Kidney (tissue), 14 donors: ENCODE measurements around the gene FMN2. TPM values are rescaled to one million over a fixed set of nuclear protein-coding genes. Genes with fewer than 3 reads are reported as not detected.

Source experiments
- DNase-seq, 5 donors: peaks; one replicate each; pipeline ENCODE4 v3.0.0-alpha.2; 2013 to 2020
- FAIRE-seq: peaks from 2 replicates; lab custom pipeline; 2012; peaks lifted over from hg19 to GRCh38; lab: Jason Lieb, UNC
- H3K27ac ChIP-seq, 2 donors: one replicate each; pipeline ENCODE4 v1.7.0; 2013; ENCODE audit warnings: low read depth in 2 of 2, low read length in 2 of 2, inconsistent platforms in 1 of 2
- H3K27me3 ChIP-seq: one replicate; pipeline ENCODE4 v1.7.1; 2013; ENCODE audit warnings: low read length, inconsistent platforms; ENCODE audit not compliant: control insufficient read depth, insufficient read depth
- H3K36me3 ChIP-seq, 3 donors: one replicate each; pipeline versions ENCODE4 v1.7.0 to v1.7.1; 2013; ENCODE audit warnings: low read length in 3 of 3, control low read depth in 1 of 3, inconsistent platforms in 1 of 3; ENCODE audit not compliant: insufficient read depth in 3 of 3, control insufficient read depth in 2 of 3
- H3K4me1 ChIP-seq, 3 donors: one replicate each; pipeline versions ENCODE4 v1.7.0 to v1.7.1; 2013; ENCODE audit warnings: low read length in 3 of 3, inconsistent platforms in 1 of 3, low read depth in 1 of 3; ENCODE audit not compliant: control insufficient read depth in 2 of 3, insufficient read depth in 2 of 3
- H3K4me3 ChIP-seq, 3 donors: one replicate each; pipeline versions ENCODE4 v1.7.0 to v1.8.1; 2013; ENCODE audit warnings: low read length in 3 of 3, control low read depth in 1 of 3, inconsistent platforms in 1 of 3
- H3K9ac ChIP-seq, 3 donors: one replicate each; pipeline versions ENCODE4 v1.7.0 to v1.7.1; 2013; ENCODE audit warnings: low read length in 3 of 3, control low read depth in 1 of 3, inconsistent platforms in 1 of 3
- H3K9me3 ChIP-seq, 3 donors: one replicate each; pipeline versions ENCODE4 v1.7.0 to v1.7.1; 2013; ENCODE audit warnings: low read length in 3 of 3, control low read depth in 1 of 3, inconsistent platforms in 1 of 3; ENCODE audit not compliant: control insufficient read depth in 2 of 3, insufficient read depth in 1 of 3
- intact Hi-C: fragments of 100-400 bp; cut with DNase I; formaldehyde crosslinking; loops from one replicate; pipeline ENCODE4 v1.11.1; 2022
- polyA plus RNA-seq: library from polyadenylated mRNA; stranded (reverse); fragments of 350-450 nt; fragmentation: Illumina TruSeq; extraction: RNeasy Lipid Tissue Mini Kit (QIAGEN cat#74804); gene quantifications from one replicate; pipeline ENCODE4 v1.2.3, GENCODE V29; 2014; ENCODE audit warnings: low read depth, low replicate concordance; ENCODE audit not compliant: insufficient read depth
- total RNA-seq: library from RNA; stranded (reverse); fragmentation: NEBNext Ultra II Directional; extraction: Animal tissue kit (Norgen Biotek cat#: 25700); gene quantifications from one replicate; pipeline ENCODE4 v1.2.1, GENCODE V29; 2021
- TF ChIP-seq, protein P1 (sequence below): IDR thresholded peaks from 3 replicates; pipeline ENCODE4 v1.5.1; 2012; ENCODE audit warnings: mild to moderate bottlenecking, moderate library complexity, borderline replicate concordance; ENCODE audit not compliant: insufficient read depth; ENCODE audit errors: extremely low read depth
- donor health status: control.
- donor health status: control.
- donor health status: control.
- donor health status: control.
- donor health status: control.
- donor health status: DM: yes; HTN: yes; CAD: no.
- donor health status: Normal renal cell carcinoma (clear cell type).

FMN2 gene
- total and polyA plus RNA-seq, 2 donors from 2014 or later, result 0.06 to 3.4 TPM

DNA sequence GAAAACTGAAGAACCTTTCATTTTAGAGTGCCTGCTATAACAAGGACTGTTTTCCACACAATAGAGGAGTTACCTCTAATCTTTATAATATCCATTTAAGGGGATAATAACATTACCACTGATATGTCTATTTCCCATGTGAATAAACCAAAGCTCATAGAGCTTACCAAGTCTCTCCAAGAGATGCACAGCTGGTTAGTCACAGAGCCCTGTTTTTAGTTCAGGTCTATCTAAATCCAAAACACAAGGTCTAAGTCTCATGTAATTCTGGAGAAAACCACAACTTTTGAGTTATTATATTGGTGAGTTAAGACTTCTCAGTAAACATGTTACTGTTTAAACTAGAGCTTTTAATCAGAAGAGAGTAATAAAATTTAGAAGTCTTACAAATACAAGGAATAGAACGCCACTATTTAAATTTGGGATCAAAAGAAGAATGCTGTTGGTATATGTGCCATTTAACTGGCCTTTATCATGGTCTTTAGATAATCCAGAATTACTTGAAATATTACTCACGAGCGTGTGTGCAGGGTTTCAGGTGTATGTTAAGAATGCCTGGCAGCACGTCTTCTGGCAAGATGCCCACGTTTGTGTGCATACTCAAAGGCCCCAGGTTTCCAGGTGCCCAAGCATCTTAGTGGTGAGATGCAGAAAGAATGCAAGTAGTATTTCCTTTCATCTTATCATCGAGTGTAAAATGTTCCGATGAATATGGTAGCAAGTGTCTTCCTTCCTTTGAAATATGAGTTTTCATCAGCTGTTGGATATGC, 190.6 kb downstream of the FMN2 start:
- Histone ChIP-seq H3K4me1 (no peaks in the 10 kb centered on the region), H3K27me3 (no peaks in the 10 kb centered on the region), H3K4me3 (no peak overlapping the region), H3K9ac (no peak overlapping the region), H3K9me3 (no peaks in the 10 kb centered on the region), H3K36me3 (no peaks in the 10 kb centered on the region), H3K27ac (no peak overlapping the region)
- FAIRE-seq (no peak), DNase-seq (no peak)
- intact Hi-C loops, result no loop called here
- TF ChIP-seq, protein P1, sequence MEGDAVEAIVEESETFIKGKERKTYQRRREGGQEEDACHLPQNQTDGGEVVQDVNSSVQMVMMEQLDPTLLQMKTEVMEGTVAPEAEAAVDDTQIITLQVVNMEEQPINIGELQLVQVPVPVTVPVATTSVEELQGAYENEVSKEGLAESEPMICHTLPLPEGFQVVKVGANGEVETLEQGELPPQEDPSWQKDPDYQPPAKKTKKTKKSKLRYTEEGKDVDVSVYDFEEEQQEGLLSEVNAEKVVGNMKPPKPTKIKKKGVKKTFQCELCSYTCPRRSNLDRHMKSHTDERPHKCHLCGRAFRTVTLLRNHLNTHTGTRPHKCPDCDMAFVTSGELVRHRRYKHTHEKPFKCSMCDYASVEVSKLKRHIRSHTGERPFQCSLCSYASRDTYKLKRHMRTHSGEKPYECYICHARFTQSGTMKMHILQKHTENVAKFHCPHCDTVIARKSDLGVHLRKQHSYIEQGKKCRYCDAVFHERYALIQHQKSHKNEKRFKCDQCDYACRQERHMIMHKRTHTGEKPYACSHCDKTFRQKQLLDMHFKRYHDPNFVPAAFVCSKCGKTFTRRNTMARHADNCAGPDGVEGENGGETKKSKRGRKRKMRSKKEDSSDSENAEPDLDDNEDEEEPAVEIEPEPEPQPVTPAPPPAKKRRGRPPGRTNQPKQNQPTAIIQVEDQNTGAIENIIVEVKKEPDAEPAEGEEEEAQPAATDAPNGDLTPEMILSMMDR, result no peak

DNA sequence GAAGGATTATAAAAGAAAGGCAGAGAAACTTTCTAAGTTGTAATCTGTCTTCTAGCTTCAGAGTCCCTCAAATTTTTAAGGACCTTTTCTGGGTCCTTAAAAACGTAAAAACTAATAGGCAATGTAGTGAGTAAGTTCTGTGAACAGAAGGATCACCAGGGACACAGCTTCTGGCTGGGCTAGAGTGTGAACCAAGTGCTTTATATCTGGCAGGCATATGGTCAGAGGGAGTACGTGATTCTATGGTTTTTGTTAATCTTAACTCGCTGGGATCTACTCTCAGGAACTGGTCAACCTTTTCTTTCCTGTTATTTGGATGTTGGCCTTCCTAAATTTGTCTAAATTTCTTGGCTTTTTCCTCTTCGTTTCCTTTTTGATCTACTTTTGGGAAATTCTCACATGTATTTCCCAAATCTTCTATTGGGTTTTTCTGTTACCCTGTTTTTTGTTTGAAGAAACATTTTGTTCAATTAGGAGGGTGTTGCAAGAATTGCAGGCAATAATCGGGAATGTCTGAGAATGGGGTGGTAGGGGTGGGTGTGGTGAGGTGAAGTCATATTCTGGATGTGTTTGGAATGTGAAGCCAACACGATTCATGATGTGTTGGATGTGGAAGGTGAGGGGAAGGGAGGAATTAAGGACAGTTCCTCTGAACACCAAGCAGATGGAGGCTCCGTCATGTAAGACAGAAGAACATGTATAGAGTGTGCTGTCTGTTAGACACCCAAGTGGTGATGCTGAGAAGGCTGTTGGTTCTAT, 193.2 kb downstream of the FMN2 start:
- FAIRE-seq, result no peak
- no peak overlapping the region for H3K27ac ChIP-seq

DNA sequence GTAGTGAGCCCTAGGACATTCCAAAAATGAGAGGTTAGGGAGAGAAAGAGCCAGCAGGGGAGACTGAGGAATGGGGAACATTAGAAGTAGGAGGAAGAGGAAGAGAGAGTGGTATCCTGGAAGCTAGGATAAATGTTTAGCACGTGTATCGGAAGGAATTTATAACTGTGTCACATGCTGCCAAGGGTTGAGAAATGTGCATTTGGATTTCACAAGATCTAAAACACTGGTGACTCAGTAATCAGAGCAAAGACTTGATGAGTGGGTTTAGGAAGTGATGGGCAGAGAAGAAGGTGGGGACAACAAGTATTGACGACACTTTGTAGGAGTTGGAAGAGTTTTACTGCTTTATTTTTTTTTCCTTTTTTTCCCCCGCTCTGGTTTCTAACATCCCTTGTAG, 193.9 kb downstream of the FMN2 start:
- intact Hi-C loops, result no loop called here
- H3K9ac ChIP-seq, result no peak overlapping the region
- FAIRE-seq, result no peak

More for the DNA sequence above, 193.2 kb downstream of the FMN2 start:
- no peak for DNase-seq
- no peak overlapping the region for H3K9ac ChIP-seq
- H3K4me3 ChIP-seq, result no peak overlapping the region
- no peaks in the 10 kb centered on the region for H3K36me3 ChIP-seq
- intact Hi-C loops, result no loop called here
- H3K4me1 ChIP-seq, result no peaks in the 10 kb centered on the region
- no peaks in the 10 kb centered on the region for H3K27me3 ChIP-seq
- H3K9me3 ChIP-seq, result no peaks in the 10 kb centered on the region
- TF ChIP-seq, protein P1, result no peak

More for the DNA sequence above, 193.9 kb downstream of the FMN2 start:
- H3K9me3 ChIP-seq, result no peaks in the 10 kb centered on the region
- H3K4me1 ChIP-seq, result no peaks in the 10 kb centered on the region
- TF ChIP-seq, protein P1, result no peak
- no peak overlapping the region for H3K27ac ChIP-seq
- H3K4me3 ChIP-seq, result no peak overlapping the region
- DNase-seq, result no peak
- no peaks in the 10 kb centered on the region for H3K36me3 ChIP-seq
- no peaks in the 10 kb centered on the region for H3K27me3 ChIP-seq
